ENCODE measurements around the gene OBSCN.
A peak's percentile ranks its signal among the peaks of the same experiment; 100 is the strongest.

The OBSCN gene

DNA sequence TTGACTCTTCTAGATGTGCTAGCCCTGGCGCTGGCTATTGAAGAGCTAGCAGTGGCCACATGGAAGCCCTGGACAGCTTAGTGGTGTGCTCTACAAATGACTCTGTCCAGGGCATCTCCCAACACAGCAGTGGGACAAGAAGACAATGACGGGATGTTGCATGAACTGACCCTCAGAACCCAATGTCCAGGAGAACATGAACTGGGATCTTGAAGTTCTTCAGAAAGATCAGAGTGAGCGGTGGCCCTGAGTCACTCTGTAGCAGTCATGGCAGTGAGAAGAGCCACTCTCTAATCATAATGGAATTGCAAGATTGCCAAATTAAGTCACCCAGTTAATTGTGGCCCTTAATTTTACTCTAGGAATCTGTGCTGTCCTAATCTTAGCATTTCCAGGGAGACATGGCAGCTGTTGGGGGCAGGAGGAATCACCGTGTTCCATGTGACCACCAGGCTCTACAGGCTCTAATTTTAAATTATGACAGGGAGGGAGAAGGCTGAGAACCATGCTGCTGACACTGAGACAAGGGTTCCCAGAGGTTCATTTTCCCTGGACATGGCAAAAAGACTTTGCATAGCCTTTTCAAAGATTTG is 10.2 kb upstream of the OBSCN start:
- H4K8ac ChIP-seq (ENCODE audit: low read length), result no peak overlapping the region
- H2BK12ac ChIP-seq (ENCODE audit: low read length in 2 of 2), result no peak overlapping the region
- DNase-seq, result no peak
- H3K79me1 ChIP-seq (replicated peaks; ENCODE audit: low read length, poor library complexity, severe bottlenecking), result no peaks in the 10 kb centered on the region
- peaks cover 32% of the 10 kb centered on the region for H3K9me3 ChIP-seq (ENCODE audit: control insufficient read depth, low read length)
- no peak overlapping the region for H3K9ac ChIP-seq (ENCODE audit: low read length)
- no peak overlapping the region for H3K14ac ChIP-seq (ENCODE audit: low read length in 2 of 2)
- peaks cover 0 to 7% of the 10 kb centered on the region in 2 experiments for H3K36me3 ChIP-seq (ENCODE audit: control insufficient read depth in 1 of 2, insufficient read depth in 2 of 2, low read depth in 1 of 2, low read length in 2 of 2)
- WGBS, result 87% methylated on average over 4 of the region's 4 CpGs
- H3K4me1 ChIP-seq (ENCODE audit: control insufficient read depth, insufficient read depth, low read depth, low read length), result no peaks in the 10 kb centered on the region
- H2AFZ ChIP-seq (ENCODE audit: low read depth, low read length), result no peak overlapping the region
- no peak overlapping the region for H2BK15ac ChIP-seq (ENCODE audit: low read depth, poor library complexity, severe bottlenecking)
- H3K4me3 ChIP-seq (ENCODE audit: insufficient read depth in 1 of 2, low read depth in 1 of 2, low read length in 2 of 2), result no peak overlapping the region
- no peak overlapping the region for H2BK5ac ChIP-seq (ENCODE audit: low read depth, low read length, poor library complexity, severe bottlenecking)
- no peak overlapping the region for H2BK120ac ChIP-seq (ENCODE audit: low read depth, low read length)
- H3K27ac ChIP-seq (ENCODE audit: low read length, poor library complexity, severe bottlenecking), result no peak overlapping the region
- no peak overlapping the region for H3K4me2 ChIP-seq (ENCODE audit: low read length, poor library complexity, severe bottlenecking)
- H3K4ac ChIP-seq (ENCODE audit: low read depth in 1 of 2, low read length in 2 of 2), result no peak overlapping the region
- H3K27me3 ChIP-seq (ENCODE audit: control insufficient read depth in 1 of 2, insufficient read depth in 1 of 2, low read length in 2 of 2), result no peaks in the 10 kb centered on the region
- H3K23ac ChIP-seq (ENCODE audit: low read length in 2 of 2), result no peak overlapping the region
- H2AK5ac ChIP-seq (ENCODE audit: low read length, severe bottlenecking), result no peak overlapping the region
- no peak overlapping the region for H3K18ac ChIP-seq (ENCODE audit: low read depth in 1 of 2, low read length in 2 of 2)
- no peak overlapping the region for H4K91ac ChIP-seq (ENCODE audit: low read length)

DNA sequence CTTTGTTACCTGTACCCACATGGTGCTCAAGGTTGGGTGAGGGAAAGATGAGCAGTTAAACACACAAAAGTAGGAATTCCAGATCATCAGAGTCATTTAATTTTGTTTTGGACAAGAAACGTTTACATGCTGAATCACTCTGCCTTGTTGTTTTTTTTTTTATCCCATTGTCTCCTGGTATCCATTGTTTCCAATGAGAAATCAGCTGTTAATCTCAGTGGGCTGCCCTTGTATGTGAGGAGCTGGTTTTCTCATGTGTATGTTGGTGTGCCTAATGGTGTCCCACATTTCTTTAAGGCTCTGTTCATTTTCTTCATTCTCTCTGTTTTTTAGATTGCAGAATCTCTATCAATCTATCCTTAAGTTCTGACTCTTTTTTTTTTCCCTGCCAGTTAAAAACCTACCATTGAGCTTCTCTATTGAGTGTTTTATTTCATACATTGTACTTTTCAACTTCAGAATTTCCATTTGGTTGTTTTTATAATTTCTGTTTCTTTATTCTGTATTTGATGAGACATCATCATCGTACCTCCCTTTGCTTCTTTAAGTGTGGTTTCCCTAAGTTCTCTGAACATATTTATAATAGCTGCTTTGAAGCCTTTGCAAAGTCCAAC is 8.8 kb upstream of the OBSCN start:
- H2AFZ ChIP-seq (ENCODE audit: low read depth, low read length), result no peak overlapping the region
- H2BK12ac ChIP-seq (ENCODE audit: low read length in 2 of 2), result no peak overlapping the region
- H3K4me3 ChIP-seq (ENCODE audit: insufficient read depth in 1 of 2, low read depth in 1 of 2, low read length in 2 of 2), result peak overlapping the region in 1 of 2 experiments; percentile 54
- no peak for DNase-seq
- no peak overlapping the region for H2BK15ac ChIP-seq (ENCODE audit: low read depth, poor library complexity, severe bottlenecking)
- peaks cover 32% of the 10 kb centered on the region for H3K9me3 ChIP-seq (ENCODE audit: control insufficient read depth, low read length)
- H2BK120ac ChIP-seq (ENCODE audit: low read depth, low read length), result no peak overlapping the region
- no peak overlapping the region for H3K23ac ChIP-seq (ENCODE audit: low read length in 2 of 2)
- H2AK5ac ChIP-seq (ENCODE audit: low read length, severe bottlenecking), result no peak overlapping the region
- H4K91ac ChIP-seq (ENCODE audit: low read length), result no peak overlapping the region
- H3K4me1 ChIP-seq (ENCODE audit: control insufficient read depth, insufficient read depth, low read depth, low read length), result no peaks in the 10 kb centered on the region
- H3K79me1 ChIP-seq (replicated peaks; ENCODE audit: low read length, poor library complexity, severe bottlenecking), result no peaks in the 10 kb centered on the region
- H3K18ac ChIP-seq (ENCODE audit: low read depth in 1 of 2, low read length in 2 of 2), result no peak overlapping the region
- H2BK5ac ChIP-seq (ENCODE audit: low read depth, low read length, poor library complexity, severe bottlenecking), result no peak overlapping the region
- no peak overlapping the region for H3K4me2 ChIP-seq (ENCODE audit: low read length, poor library complexity, severe bottlenecking)
- no peak overlapping the region for H3K4ac ChIP-seq (ENCODE audit: low read depth in 1 of 2, low read length in 2 of 2)
- H3K27me3 ChIP-seq (ENCODE audit: control insufficient read depth in 1 of 2, insufficient read depth in 1 of 2, low read length in 2 of 2), result no peaks in the 10 kb centered on the region
- no peak overlapping the region for H3K14ac ChIP-seq (ENCODE audit: low read length in 2 of 2)
- peaks cover 0 to 7% of the 10 kb centered on the region in 2 experiments for H3K36me3 ChIP-seq (ENCODE audit: control insufficient read depth in 1 of 2, insufficient read depth in 2 of 2, low read depth in 1 of 2, low read length in 2 of 2)
- H3K27ac ChIP-seq (ENCODE audit: low read length, poor library complexity, severe bottlenecking), result no peak overlapping the region
- no peak overlapping the region for H4K8ac ChIP-seq (ENCODE audit: low read length)
- 80% methylated on average over 2 of the region's 2 CpGs for WGBS
- H3K9ac ChIP-seq (ENCODE audit: low read length), result no peak overlapping the region

DNA sequence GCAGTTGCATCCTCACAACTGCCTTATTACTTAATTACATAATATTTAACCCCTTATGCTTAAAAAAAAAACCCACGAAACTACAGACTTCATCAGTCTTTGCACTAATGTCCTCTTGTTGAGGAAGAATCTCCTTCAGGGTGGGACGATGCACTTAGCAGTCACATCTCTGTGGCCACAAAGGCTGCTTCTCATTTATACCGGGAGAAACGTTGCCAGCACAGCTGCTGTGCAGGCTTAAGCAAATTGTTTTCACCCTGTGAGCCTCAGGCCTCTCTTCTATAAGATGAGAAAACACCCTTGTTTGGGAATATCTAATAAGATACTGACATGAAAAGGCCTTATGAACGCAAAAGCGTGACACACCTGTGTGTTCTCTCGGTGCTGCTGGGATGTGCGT is 2.9 kb upstream of the OBSCN start:
- no peak overlapping the region for H2AFZ ChIP-seq (ENCODE audit: low read depth, low read length)
- peaks cover 20 to 24% of the 10 kb centered on the region in 2 experiments for H3K27me3 ChIP-seq (ENCODE audit: control insufficient read depth in 1 of 2, insufficient read depth in 1 of 2, low read length in 2 of 2)
- no peak overlapping the region for H2BK5ac ChIP-seq (ENCODE audit: low read depth, low read length, poor library complexity, severe bottlenecking)
- no peak overlapping the region for H4K91ac ChIP-seq (ENCODE audit: low read length)
- H3K4me1 ChIP-seq (ENCODE audit: control insufficient read depth, insufficient read depth, low read depth, low read length), result peaks cover 8% of the 10 kb centered on the region
- H3K9me3 ChIP-seq (ENCODE audit: control insufficient read depth, low read length), result peaks cover 14% of the 10 kb centered on the region
- no peak overlapping the region for H3K4me2 ChIP-seq (ENCODE audit: low read length, poor library complexity, severe bottlenecking)
- H2AK5ac ChIP-seq (ENCODE audit: low read length, severe bottlenecking), result no peak overlapping the region
- no peaks in the 10 kb centered on the region for H3K79me1 ChIP-seq (replicated peaks; ENCODE audit: low read length, poor library complexity, severe bottlenecking)
- no peak overlapping the region for H3K18ac ChIP-seq (ENCODE audit: low read depth in 1 of 2, low read length in 2 of 2)
- no peak for DNase-seq
- H2BK15ac ChIP-seq (ENCODE audit: low read depth, poor library complexity, severe bottlenecking), result no peak overlapping the region
- no peak overlapping the region for H3K27ac ChIP-seq (ENCODE audit: low read length, poor library complexity, severe bottlenecking)
- no peak overlapping the region for H2BK12ac ChIP-seq (ENCODE audit: low read length in 2 of 2)
- no peak overlapping the region for H3K9ac ChIP-seq (ENCODE audit: low read length)
- 85% methylated on average over 8 of the region's 8 CpGs for WGBS
- H3K4ac ChIP-seq (ENCODE audit: low read depth in 1 of 2, low read length in 2 of 2), result no peak overlapping the region
- H3K4me3 ChIP-seq (ENCODE audit: insufficient read depth in 1 of 2, low read depth in 1 of 2, low read length in 2 of 2), result no peak overlapping the region
- H3K23ac ChIP-seq (ENCODE audit: low read length in 2 of 2), result no peak overlapping the region
- H4K8ac ChIP-seq (ENCODE audit: low read length), result no peak overlapping the region
- no peak overlapping the region for H3K14ac ChIP-seq (ENCODE audit: low read length in 2 of 2)
- H2BK120ac ChIP-seq (ENCODE audit: low read depth, low read length), result no peak overlapping the region
- H3K36me3 ChIP-seq (ENCODE audit: control insufficient read depth in 1 of 2, insufficient read depth in 2 of 2, low read depth in 1 of 2, low read length in 2 of 2), result peaks cover 0 to 3% of the 10 kb centered on the region in 2 experiments

DNA sequence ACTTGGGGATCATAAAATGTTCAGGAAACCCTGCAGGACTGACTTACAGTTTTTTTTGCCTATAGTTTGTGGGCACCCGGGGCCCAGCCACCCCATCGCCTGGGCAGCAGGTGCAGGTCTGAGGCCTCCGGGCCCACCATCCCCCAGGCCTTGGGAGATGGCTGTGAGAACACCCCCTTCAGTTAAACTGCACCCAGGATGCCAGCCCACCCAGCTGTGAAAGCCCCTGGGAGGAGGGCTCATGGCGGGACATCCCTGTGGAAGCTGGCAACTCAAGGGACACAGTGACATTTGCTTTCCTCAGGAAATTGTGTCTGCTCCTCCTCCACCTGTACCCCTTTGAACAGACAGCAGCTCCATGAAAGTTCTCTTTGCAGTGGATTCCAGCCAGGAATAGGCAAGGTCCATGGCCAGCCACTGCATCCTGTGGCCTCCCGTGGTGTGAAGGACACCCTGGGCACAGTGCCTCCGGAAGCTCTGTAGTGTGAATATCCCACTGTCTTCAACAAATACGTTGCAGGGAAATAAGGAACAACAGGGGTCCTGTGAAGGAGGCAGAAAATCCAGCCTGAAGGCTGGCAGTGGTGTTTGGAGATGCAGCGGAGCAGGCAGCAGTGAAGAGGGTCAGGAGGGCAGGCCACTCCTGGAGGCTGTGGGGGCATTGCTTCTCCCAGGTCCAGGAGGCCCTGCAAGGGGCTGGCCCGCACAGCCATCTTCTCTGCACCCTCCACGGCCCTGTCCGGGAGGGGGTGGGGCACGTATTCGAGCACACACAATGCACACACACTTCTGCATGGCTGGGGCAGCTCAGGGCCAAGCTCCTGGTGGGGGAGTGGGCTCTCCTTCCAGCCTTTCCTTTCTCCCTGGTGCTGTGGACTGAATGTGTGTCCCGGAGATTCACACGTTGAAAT is 2.1 kb upstream of the OBSCN start:
- H3K23ac ChIP-seq (ENCODE audit: low read length in 2 of 2), result no peak overlapping the region
- H3K9ac ChIP-seq (ENCODE audit: low read length), result no peak overlapping the region
- peaks cover 20 to 28% of the 10 kb centered on the region in 2 experiments for H3K27me3 ChIP-seq (ENCODE audit: control insufficient read depth in 1 of 2, insufficient read depth in 1 of 2, low read length in 2 of 2)
- no peak overlapping the region for H2BK15ac ChIP-seq (ENCODE audit: low read depth, poor library complexity, severe bottlenecking)
- H3K4me1 ChIP-seq (ENCODE audit: control insufficient read depth, insufficient read depth, low read depth, low read length), result peaks cover 8% of the 10 kb centered on the region
- H3K27ac ChIP-seq (ENCODE audit: low read length, poor library complexity, severe bottlenecking), result no peak overlapping the region
- H3K4ac ChIP-seq (ENCODE audit: low read depth in 1 of 2, low read length in 2 of 2), result no peak overlapping the region
- H2BK12ac ChIP-seq (ENCODE audit: low read length in 2 of 2), result no peak overlapping the region
- no peak overlapping the region for H3K18ac ChIP-seq (ENCODE audit: low read depth in 1 of 2, low read length in 2 of 2)
- H4K91ac ChIP-seq (ENCODE audit: low read length), result peak overlapping the region; percentile 15
- peaks cover 9% of the 10 kb centered on the region for H3K9me3 ChIP-seq (ENCODE audit: control insufficient read depth, low read length)
- H2AK5ac ChIP-seq (ENCODE audit: low read length, severe bottlenecking), result no peak overlapping the region
- H3K36me3 ChIP-seq (ENCODE audit: control insufficient read depth in 1 of 2, insufficient read depth in 2 of 2, low read depth in 1 of 2, low read length in 2 of 2), result no peaks in the 10 kb centered on the region
- peak overlapping the region; percentile 16 for H4K8ac ChIP-seq (ENCODE audit: low read length)
- no peak for DNase-seq
- H2BK120ac ChIP-seq (ENCODE audit: low read depth, low read length), result no peak overlapping the region
- 75% methylated on average over 14 of the region's 15 CpGs for WGBS
- H3K4me3 ChIP-seq (ENCODE audit: insufficient read depth in 1 of 2, low read depth in 1 of 2, low read length in 2 of 2), result peak overlapping the region in 1 of 2 experiments; percentile 4
- H3K4me2 ChIP-seq (ENCODE audit: low read length, poor library complexity, severe bottlenecking), result no peak overlapping the region
- no peaks in the 10 kb centered on the region for H3K79me1 ChIP-seq (replicated peaks; ENCODE audit: low read length, poor library complexity, severe bottlenecking)
- no peak overlapping the region for H2BK5ac ChIP-seq (ENCODE audit: low read depth, low read length, poor library complexity, severe bottlenecking)
- H3K14ac ChIP-seq (ENCODE audit: low read length in 2 of 2), result no peak overlapping the region
- H2AFZ ChIP-seq (ENCODE audit: low read depth, low read length), result no peak overlapping the region
